ENCODE data around the gene APOM. TPM values are rescaled to one million over a fixed set of nuclear protein-coding genes. Genes with fewer than 3 reads are reported as not detected.
A peak's percentile ranks its signal among the peaks of the same experiment; 100 is the strongest.

Gene APOM
- total and polyA plus RNA-seq, 4 donors, result 89.8 to 587 (median 173) TPM

- Histone ChIP-seq H3K27ac (ENCODE audit: low read depth in 1 of 2, low read length in 2 of 2) (peak overlapping the region; percentile 16 to 51), H3K36me3 (ENCODE audit: control insufficient read depth in 4 of 4, insufficient read depth in 3 of 4, low read depth in 1 of 4, low read length in 3 of 4) (peaks cover 0 to 5% (median 3%) of the 10 kb centered on the region in 4 donors), H3K9me3 (ENCODE audit: control insufficient read depth in 4 of 4, low read length in 3 of 4) (no peaks in the 10 kb centered on the region), H3K9ac (ENCODE audit: low read depth in 1 of 2, low read length in 2 of 2) (peak overlapping the region; percentile 20 to 49), H3K27me3 (ENCODE audit: control insufficient read depth in 4 of 4, insufficient read depth in 4 of 4, low read length in 3 of 4) (no peaks in the 10 kb centered on the region), H3K4me1 (ENCODE audit: control insufficient read depth in 4 of 4, insufficient read depth in 4 of 4, low read length in 3 of 4) (peaks cover 1 to 22% (median 14%) of the 10 kb centered on the region in 4 donors), H3K4me3 (ENCODE audit: low read depth in 1 of 3, low read length in 3 of 3) (peak overlapping the region in 2 of 3 donors; percentile 42 to 59)
- TF ChIP-seq HNF4A (conservative IDR thresholded peaks at IDR 0.05), result no peak
- peak; percentile 9 for TF ChIP-seq CTCF (IDR thresholded peaks at IDR 0.05; ENCODE audit: low read depth, low read length, missing input control)
- DNase-seq (ENCODE audit: low spot score), result no peak
- 9% methylated on average over 40 of the region's 40 CpGs for WGBS
These were observed 25.5 kb downstream of the APOM start for GRCh38 chr6:31681135-31681671.

DNA sequence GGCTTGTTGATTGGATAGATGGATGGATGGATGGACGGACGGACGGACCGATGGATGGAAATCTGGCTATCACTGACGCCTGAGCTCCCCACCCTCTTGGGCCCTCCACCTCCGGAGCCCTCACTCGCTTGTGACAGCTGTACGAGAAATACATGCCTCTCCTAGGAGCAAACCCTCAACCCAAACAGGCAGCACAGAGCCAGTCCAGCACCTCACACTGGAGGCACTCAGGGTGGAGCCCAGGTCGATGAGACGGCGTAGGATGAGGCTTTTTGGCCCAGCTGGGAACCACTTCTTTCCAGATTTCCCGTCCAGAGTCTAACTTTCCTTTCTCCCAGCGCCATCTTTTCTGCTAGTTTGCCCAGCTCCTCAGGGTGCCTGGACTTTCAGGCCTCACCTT lies 27.9 kb downstream of the APOM start:
- Histone ChIP-seq H3K27me3 (ENCODE audit: control insufficient read depth in 4 of 4, insufficient read depth in 4 of 4, low read length in 3 of 4) (no peaks in the 10 kb centered on the region), H3K9me3 (ENCODE audit: control insufficient read depth in 4 of 4, low read length in 3 of 4) (no peaks in the 10 kb centered on the region), H3K36me3 (ENCODE audit: control insufficient read depth in 4 of 4, insufficient read depth in 3 of 4, low read depth in 1 of 4, low read length in 3 of 4) (peaks cover 4 to 29% (median 22%) of the 10 kb centered on the region in 4 donors), H3K9ac (ENCODE audit: low read depth in 1 of 2, low read length in 2 of 2) (no peak overlapping the region), H3K4me3 (ENCODE audit: low read depth in 1 of 3, low read length in 3 of 3) (no peak overlapping the region), H3K27ac (ENCODE audit: low read depth in 1 of 2, low read length in 2 of 2) (peak overlapping the region in 1 of 2 donors; percentile 51), H3K4me1 (ENCODE audit: control insufficient read depth in 4 of 4, insufficient read depth in 4 of 4, low read length in 3 of 4) (peaks cover 1 to 22% (median 14%) of the 10 kb centered on the region in 4 donors)
- no peak for DNase-seq (ENCODE audit: low spot score)
- TF ChIP-seq ATF3 (IDR thresholded peaks at IDR 0.05) (no peak), JUND (IDR thresholded peaks at IDR 0.05) (no peak), EGR1 (IDR thresholded peaks at IDR 0.05; ENCODE audit: low read depth in 2 of 2) (no peak), HNF4G (IDR thresholded peaks at IDR 0.05) (no peak), SP1 (IDR thresholded peaks at IDR 0.05) (no peak), CTCF (IDR thresholded peaks at IDR 0.05; ENCODE audit: low read depth, low read length, missing input control) (no peak), RXRA (IDR thresholded peaks at IDR 0.05) (no peak), MAX (IDR thresholded peaks at IDR 0.05) (no peak), GABPA (IDR thresholded peaks at IDR 0.05 in 1 of 2, conservative IDR thresholded peaks at IDR 0.05 in 1 of 2) (no peak), ZBTB33 (IDR thresholded peaks at IDR 0.05) (no peak), FOXA2 (IDR thresholded peaks at IDR 0.05) (no peak), FOXA1 (IDR thresholded peaks at IDR 0.05) (no peak), YY1 (IDR thresholded peaks at IDR 0.05) (no peak), TAF1 (conservative IDR thresholded peaks at IDR 0.05) (no peak), RAD21 (IDR thresholded peaks at IDR 0.05) (no peak), HNF4A (conservative IDR thresholded peaks at IDR 0.05) (no peak), NR2F2 (IDR thresholded peaks at IDR 0.05) (no peak)
- TF ChIP-seq, protein P1, sequence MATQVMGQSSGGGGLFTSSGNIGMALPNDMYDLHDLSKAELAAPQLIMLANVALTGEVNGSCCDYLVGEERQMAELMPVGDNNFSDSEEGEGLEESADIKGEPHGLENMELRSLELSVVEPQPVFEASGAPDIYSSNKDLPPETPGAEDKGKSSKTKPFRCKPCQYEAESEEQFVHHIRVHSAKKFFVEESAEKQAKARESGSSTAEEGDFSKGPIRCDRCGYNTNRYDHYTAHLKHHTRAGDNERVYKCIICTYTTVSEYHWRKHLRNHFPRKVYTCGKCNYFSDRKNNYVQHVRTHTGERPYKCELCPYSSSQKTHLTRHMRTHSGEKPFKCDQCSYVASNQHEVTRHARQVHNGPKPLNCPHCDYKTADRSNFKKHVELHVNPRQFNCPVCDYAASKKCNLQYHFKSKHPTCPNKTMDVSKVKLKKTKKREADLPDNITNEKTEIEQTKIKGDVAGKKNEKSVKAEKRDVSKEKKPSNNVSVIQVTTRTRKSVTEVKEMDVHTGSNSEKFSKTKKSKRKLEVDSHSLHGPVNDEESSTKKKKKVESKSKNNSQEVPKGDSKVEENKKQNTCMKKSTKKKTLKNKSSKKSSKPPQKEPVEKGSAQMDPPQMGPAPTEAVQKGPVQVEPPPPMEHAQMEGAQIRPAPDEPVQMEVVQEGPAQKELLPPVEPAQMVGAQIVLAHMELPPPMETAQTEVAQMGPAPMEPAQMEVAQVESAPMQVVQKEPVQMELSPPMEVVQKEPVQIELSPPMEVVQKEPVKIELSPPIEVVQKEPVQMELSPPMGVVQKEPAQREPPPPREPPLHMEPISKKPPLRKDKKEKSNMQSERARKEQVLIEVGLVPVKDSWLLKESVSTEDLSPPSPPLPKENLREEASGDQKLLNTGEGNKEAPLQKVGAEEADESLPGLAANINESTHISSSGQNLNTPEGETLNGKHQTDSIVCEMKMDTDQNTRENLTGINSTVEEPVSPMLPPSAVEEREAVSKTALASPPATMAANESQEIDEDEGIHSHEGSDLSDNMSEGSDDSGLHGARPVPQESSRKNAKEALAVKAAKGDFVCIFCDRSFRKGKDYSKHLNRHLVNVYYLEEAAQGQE (IDR thresholded peaks at IDR 0.05), result no peak
- WGBS, result 88% methylated on average over 13 of the region's 13 CpGs

All from liver (tissue), 9 donors.